SJSA1 (cell line): ENCODE measurements around the gene GOLGA8F. TPM values are rescaled to one million over a fixed set of nuclear protein-coding genes. Genes with fewer than 3 reads are reported as not detected.
"Not testable (repeated sequence)": the region's sequence is repeated elsewhere in the genome, so short reads cannot be mapped to it uniquely, and the experiment has no call there.

Experiments used
- DNase-seq, 2 experiments: peaks; one replicate each; pipeline ENCODE4 v3.0.0-alpha.2; 2015 to 2020; ENCODE audit warnings: low spot score in 2 of 2, low read depth in 1 of 2
- H3K27ac ChIP-seq: fragments of 250-450 bp; sonication (Bioruptor Pico); 2 replicates; pipeline ENCODE4 v1.5.1; 2020; ENCODE audit warnings: mild to moderate bottlenecking, moderate library complexity
- H3K27me3 ChIP-seq: fragments of 250-450 bp; sonication (Bioruptor Pico); replicated peaks from 2 replicates; pipeline ENCODE4 v1.5.1; 2020; ENCODE audit warnings: mild to moderate bottlenecking, moderate library complexity
- H3K36me3 ChIP-seq: fragments of 250-450 bp; sonication (Bioruptor Pico); 2 replicates; pipeline ENCODE4 v1.5.1; 2020; ENCODE audit warnings: mild to moderate bottlenecking
- H3K4me1 ChIP-seq: fragments of 250-450 bp; sonication (Bioruptor Pico); replicated peaks from 2 replicates; pipeline ENCODE4 v1.6.1; 2021; ENCODE audit warnings: mild to moderate bottlenecking
- H3K4me3 ChIP-seq: fragments of 250-450 bp; sonication (Bioruptor Pico); 2 replicates; pipeline ENCODE4 v1.5.1; 2020; ENCODE audit warnings: mild to moderate bottlenecking
- H3K9me3 ChIP-seq: fragments of 250-450 bp; sonication (Bioruptor Pico); replicated peaks from 2 replicates; pipeline ENCODE4 v1.5.1; 2020; ENCODE audit warnings: mild to moderate bottlenecking
- total RNA-seq: library from RNA; depleted of rRNA; stranded (reverse); fragments of >200 nt; shearing (Covaris generic); gene quantifications from 2 replicates; pipeline ENCODE4 v1.2.3, GENCODE V29; 2014; rRNA removed

GOLGA8F gene, protein sequence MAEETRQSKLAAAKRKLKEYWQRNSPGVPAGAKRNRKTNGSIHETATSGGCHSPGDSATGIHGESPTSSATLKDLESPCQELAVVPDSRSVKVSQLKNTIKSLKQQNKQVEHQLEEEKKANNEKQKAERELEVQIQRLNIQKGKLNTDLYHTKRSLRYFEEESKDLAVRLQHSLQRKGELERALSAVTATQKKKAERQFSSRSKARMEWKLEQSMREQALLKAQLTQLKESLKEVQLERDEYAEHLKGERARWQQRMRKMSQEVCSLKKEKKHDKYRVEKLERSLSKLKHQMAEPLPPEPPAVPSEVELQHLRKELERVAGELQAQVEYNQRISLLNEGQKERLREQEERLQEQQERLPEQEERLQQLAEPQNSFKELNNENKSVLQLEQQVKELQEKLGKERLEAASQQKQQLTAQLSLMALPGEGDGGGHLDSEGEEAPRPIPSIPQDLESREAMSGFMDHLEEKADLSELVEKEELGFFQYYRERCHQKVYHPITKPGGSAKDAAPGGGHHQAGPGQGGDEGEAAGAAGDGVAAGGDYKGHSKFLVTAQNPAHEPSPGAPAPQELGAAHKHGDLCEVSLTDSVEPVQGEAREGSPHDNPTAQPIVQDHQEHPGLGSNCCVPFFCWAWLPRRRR
- total RNA-seq = 0.05 TPM in 1 of 2 replicates, not detected in the other

DNA sequence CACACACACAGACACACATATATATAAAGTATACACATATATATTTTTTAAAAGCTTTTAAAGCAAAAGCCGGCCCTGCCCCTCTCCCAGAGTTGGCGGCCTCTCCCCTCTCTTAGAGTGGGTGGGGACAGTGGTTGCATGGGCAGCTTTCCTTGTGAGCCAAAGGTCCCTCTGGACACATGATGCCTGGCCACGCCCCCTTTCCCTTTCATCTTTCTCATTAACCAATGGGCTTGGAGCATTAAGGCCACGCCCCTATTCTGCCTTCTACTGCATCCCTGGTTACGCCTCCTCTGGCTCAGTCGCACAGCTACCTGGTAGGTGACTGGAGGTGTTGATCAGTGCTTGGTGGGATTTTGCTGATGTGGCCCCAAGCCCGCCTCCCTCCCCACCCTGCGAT lies at the start of gene GOLGA8F:
Gene GOLGA8F, plus strand, starts transcription at position 301 of the 400 bp plus-strand sequence. Its CDS starts 98 bp downstream, at position 399.
- not testable (repeated sequence) for H3K36me3 ChIP-seq, H3K27ac ChIP-seq, H3K27me3 ChIP-seq, H3K4me1 ChIP-seq, DNase-seq, H3K4me3 ChIP-seq, H3K9me3 ChIP-seq

DNA sequence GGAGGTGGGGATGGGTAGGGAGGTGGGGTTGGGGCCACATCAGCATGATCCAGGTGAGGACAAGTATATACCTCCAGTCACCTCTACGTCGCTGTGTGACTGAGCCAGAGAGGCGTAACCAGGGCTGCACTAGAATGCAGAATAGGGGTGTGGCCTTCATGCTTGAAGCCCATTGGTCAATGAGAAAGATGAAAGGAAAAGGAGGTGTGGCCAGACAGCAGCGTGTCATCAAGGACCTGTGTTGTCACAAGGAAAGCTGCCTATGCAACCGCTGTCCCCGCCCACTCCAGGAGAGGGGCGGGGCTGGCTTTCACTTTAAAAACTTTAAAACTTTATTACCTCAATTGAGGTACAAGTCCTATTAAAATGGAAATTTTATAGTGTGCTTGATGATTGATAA lies 20.5 kb upstream of the GOLGA8F start, which contains the start of gene GOLGA6L24:
Gene GOLGA6L24, minus strand, starts transcription at position 101 of the 400 bp plus-strand sequence. Its CDS starts 61 bp downstream, at position 40.
- H3K4me3 ChIP-seq, H3K4me1 ChIP-seq, DNase-seq: not testable (repeated sequence)

DNA sequence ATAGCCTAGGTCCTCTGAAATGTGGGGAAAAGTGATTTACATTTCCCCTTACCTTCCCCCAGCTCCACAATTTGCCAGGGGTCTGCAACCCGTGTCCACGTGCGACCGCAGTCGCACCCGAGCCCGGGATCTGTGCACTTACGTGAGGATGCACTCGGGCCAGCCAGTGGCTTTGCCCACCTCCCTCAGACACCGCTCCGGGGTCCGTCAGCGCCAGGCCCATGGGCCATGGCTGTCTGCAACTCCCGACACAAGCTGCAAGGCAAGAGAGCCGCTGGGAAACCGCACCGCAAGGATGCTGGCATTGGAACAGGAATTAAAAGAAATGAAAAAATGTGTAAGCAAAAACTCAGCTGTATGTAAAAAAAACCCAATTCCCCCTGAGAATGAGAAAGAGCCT lies 13.0 kb upstream of the GOLGA8F start:
- peak in 1 of 2 experiments; percentile 15 for DNase-seq
- H3K4me1 ChIP-seq, H3K4me3 ChIP-seq, H3K36me3 ChIP-seq, H3K9me3 ChIP-seq, H3K27ac ChIP-seq, H3K27me3 ChIP-seq: not testable (repeated sequence)

More for the DNA sequence above, 20.5 kb upstream of the GOLGA8F start, which contains the start of gene GOLGA6L24:
- H3K27ac ChIP-seq, H3K27me3 ChIP-seq, H3K36me3 ChIP-seq, H3K9me3 ChIP-seq: not testable (repeated sequence)

DNA sequence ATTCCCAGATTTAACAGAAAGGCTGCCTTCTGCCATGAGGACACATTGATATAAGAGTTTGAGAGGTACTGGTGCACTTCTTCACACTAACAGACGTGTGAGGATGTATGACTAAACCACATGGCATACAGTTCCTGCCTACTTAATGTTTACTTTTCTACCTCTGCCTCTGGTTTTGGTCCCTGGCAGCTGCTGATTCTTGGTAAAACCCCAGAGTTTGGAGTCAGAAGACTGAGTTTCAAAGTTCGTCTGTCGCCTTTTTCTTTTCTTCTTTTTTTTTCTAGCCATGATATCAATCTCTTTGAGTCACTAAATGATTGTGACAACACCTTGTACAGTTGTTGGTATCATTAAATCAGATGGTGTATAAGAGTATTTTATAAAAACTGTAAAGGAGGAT lies 1.6 kb downstream of the GOLGA8F start:
- not testable (repeated sequence) for DNase-seq

DNA sequence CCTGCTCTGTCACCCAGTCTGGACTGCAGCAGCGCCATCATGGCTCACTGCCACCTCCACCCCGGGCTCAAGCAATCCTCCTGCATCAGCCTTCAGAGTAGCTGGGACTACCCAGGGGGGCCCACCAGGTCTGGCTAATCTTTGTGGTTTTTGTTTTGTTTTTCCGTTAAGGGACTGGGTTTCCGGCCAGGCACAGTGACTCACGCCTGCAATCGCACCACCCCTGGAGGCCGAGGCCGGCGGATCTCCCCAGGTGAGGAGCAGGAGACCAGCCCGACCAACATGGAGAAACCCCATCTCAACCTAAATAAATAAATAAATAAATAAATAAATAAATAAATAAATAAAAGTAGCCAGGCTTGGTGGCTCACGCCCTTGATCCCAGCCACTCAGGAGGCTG lies 17.6 kb downstream of the GOLGA8F start:
- not testable (repeated sequence) for H3K27me3 ChIP-seq, H3K4me1 ChIP-seq, H3K9me3 ChIP-seq, H3K27ac ChIP-seq, H3K36me3 ChIP-seq, DNase-seq, H3K4me3 ChIP-seq

More for the DNA sequence above, 1.6 kb downstream of the GOLGA8F start:
- not testable (repeated sequence) for H3K27ac ChIP-seq, H3K4me3 ChIP-seq, H3K27me3 ChIP-seq, H3K9me3 ChIP-seq, H3K4me1 ChIP-seq, H3K36me3 ChIP-seq

DNA sequence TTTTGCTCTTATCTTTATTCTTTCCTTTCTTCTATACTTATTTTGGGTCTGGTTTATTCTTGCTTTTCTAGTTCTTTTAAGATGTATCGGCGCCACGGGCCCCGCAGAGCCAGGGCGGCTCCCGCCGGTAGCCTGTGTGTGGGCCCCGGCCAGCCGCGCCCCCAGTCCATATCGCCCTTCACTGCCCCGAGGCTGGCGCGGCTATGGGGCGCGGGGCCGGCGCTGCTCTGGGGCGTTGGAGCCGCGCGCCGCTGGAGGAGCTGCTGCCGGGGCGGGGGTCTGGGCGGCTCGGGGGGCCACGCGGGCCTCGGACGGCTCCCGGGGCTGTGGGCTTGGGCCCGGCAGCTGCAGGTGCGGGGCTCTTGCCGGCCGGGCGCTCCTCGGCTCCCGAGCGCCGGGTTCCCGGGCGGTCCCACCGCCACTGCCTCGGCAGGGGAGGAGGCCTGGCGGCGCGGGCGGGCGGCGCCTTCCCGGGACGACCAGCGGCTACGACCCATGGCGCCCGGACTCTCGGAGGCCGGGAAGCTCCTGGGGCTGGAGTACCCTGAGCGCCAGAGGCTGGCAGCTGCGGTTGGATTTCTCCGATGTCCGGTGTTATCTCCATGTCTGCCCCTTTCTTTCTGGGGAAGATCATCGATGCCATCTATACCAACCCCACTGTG lies 24.4 kb downstream of the GOLGA8F start:
- DNase-seq, H3K4me3 ChIP-seq, H3K27ac ChIP-seq, H3K9me3 ChIP-seq, H3K27me3 ChIP-seq, H3K36me3 ChIP-seq, H3K4me1 ChIP-seq: not testable (repeated sequence)

DNA sequence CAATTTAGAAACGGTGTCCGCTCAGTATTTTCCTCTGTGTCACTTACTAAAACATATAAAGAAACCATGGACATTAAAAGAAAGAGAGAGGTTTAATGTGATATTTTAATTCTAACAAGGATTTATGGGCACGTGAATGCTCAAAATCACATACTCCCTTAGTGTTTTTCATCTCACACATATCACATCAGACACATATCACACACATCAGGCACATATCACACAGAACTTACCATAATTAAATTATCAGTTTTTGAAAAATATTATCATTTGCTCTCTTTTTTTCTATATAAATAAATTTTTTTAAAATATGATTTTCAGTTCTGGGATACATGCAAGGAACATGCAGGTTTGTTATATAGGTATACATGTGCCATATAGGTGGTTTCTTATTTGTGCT lies 42.0 kb downstream of the GOLGA8F start:
- not testable (repeated sequence) for H3K4me1 ChIP-seq, H3K27me3 ChIP-seq, H3K9me3 ChIP-seq, H3K27ac ChIP-seq, H3K36me3 ChIP-seq, H3K4me3 ChIP-seq, DNase-seq

DNA sequence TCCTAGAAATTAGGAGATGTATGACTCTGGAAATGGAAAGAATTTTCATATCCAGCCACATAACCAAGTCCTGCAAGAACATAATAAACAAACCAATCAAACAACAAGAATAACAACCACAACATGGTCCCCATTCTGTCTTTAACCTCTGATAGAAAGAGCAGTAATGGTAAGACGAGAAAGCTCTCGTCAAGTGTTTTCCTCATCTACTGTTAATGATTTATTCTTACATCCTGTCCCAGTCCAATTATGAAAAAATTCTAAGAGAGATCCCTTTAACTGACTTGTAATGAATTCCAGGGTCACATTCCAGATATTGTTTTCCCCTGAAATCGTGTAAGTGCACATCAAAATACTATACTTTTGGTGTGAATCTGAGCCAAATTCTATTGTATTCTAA lies 57.1 kb downstream of the GOLGA8F start:
- H3K9me3 ChIP-seq, H3K27ac ChIP-seq, H3K4me3 ChIP-seq, DNase-seq, H3K4me1 ChIP-seq, H3K27me3 ChIP-seq, H3K36me3 ChIP-seq: not testable (repeated sequence)

Other genes starting within 250 kb of the GOLGA8F start
- 31.8 and 40.0 TPM in 2 replicates for gene HERC2, start 56.5 kb upstream of the GOLGA8F start, total RNA-seq
- gene GOLGA6L24, start 20.6 kb upstream of the GOLGA8F start, total RNA-seq = not detected in 2 replicates
- gene GOLGA8G, start 154.3 kb downstream of the GOLGA8F start, total RNA-seq = 0.25 TPM in 1 of 2 replicates, not detected in the other
- gene GOLGA6L25, start 174.9 kb downstream of the GOLGA8F start, total RNA-seq = not detected in 2 replicates